Uterus (tissue), 2 donors: ENCODE data around the gene FYN.

ENCODE experiments used
- POLR2A ChIP-seq, 2 donors: fragments of 450-650 bp; IDR thresholded peaks; one replicate each; pipeline ENCODE4 v1.6.1; 2016; ENCODE audit warnings: antibody characterized with exemption in 2 of 2, mild to moderate bottlenecking in 1 of 2, moderate library complexity in 1 of 2
- TF ChIP-seq, protein P1 (sequence below), 4 experiments: fragments of 200-600 bp in 2 of 4; fragments of 450-650 bp in 2 of 4; sonication (generic) in 2 of 4; IDR thresholded peaks; one replicate each; pipeline ENCODE4 v1.5.1; 2016 to 2019; ENCODE audit warnings: antibody characterized with exemption in 4 of 4, mild to moderate bottlenecking in 2 of 4, moderate library complexity in 1 of 4

- TF ChIP-seq, protein P1, sequence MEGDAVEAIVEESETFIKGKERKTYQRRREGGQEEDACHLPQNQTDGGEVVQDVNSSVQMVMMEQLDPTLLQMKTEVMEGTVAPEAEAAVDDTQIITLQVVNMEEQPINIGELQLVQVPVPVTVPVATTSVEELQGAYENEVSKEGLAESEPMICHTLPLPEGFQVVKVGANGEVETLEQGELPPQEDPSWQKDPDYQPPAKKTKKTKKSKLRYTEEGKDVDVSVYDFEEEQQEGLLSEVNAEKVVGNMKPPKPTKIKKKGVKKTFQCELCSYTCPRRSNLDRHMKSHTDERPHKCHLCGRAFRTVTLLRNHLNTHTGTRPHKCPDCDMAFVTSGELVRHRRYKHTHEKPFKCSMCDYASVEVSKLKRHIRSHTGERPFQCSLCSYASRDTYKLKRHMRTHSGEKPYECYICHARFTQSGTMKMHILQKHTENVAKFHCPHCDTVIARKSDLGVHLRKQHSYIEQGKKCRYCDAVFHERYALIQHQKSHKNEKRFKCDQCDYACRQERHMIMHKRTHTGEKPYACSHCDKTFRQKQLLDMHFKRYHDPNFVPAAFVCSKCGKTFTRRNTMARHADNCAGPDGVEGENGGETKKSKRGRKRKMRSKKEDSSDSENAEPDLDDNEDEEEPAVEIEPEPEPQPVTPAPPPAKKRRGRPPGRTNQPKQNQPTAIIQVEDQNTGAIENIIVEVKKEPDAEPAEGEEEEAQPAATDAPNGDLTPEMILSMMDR (IDR thresholded peaks at IDR 0.05), result no peak
- TF ChIP-seq POLR2A (IDR thresholded peaks at IDR 0.05), result no peak
Observed at GRCh38 chr6:111748231-111748647, 125.0 kb downstream of the FYN start.
